B cell (primary cell): ENCODE results near the gene FGFR3.

Experiments used
- CTCF ChIP-seq: fragments of 200-600 bp; IDR thresholded peaks from one replicate; pipeline ENCODE4 v1.8.0; 2022; ENCODE audit warnings: antibody characterized with exemption, mild to moderate bottlenecking
- EZH2 ChIP-seq: IDR thresholded peaks from 2 replicates; pipeline ENCODE4 v1.6.1; 2012; ENCODE audit warnings: borderline replicate concordance, low read depth, mild to moderate bottlenecking, moderate library complexity, low read length; ENCODE audit not compliant: insufficient read depth, poor library complexity, severe bottlenecking

GRCh38 chr4:1789552-1789951 is 3.5 kb upstream of the FGFR3 start:
- TF ChIP-seq EZH2: no peak
- TF ChIP-seq CTCF: no peak
